ENCODE data around the gene DSCAM. TPM values are rescaled to one million over a fixed set of nuclear protein-coding genes. Genes with fewer than 3 reads are reported as not detected.

DSCAM gene
- polyA plus RNA-seq, 1 experiment: not detected

GRCh38 chr21:40021558-40022351 is 825.2 kb downstream of the DSCAM start:
- Histone ChIP-seq H3K9me3 (ENCODE audit: control insufficient read depth, insufficient read depth, low read length) (peaks cover 21% of the 10 kb centered on the region), H3K27me3 (ENCODE audit: control insufficient read depth, insufficient read depth, low read length) (no peaks in the 10 kb centered on the region), H3K27ac (ENCODE audit: low read depth, low read length) (no peak overlapping the region), H3K4me3 (ENCODE audit: low read depth, low read length) (no peak overlapping the region)
- POLR2A ChIA-PET: no interaction called here
- CTCF ChIA-PET: no interaction called here
- DNase-seq (ENCODE audit: low read depth, low spot score): no peak
- TF ChIP-seq CTCF (IDR thresholded peaks at IDR 0.05; ENCODE audit: low read depth, low read length): no peak

DNA sequence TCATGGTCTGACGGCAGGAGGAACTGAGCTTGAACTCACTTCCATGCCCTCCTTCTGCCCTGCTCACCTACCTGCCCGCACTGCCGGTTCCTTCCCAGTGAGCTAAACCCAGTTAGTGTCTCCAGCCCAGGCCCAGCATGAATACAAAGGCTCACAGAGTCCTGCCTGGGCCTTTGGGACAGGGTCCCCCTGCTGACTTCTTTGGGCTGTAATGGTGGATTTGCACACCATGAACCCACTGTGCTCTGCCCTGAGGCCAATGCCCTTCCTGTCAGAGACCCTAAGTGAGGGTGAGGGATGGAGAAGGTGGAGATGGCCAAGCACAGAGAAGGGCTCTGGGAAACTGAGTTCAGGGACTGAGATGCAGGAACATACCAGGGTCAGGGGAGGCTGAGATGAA is 826.3 kb downstream of the DSCAM start:
- ChIA-PET POLR2A (no interaction called here), CTCF (no interaction called here)
- no peak for DNase-seq (ENCODE audit: low read depth, low spot score)
- no peak overlapping the region for H3K4me3 ChIP-seq (ENCODE audit: low read depth, low read length)
- TF ChIP-seq CTCF (IDR thresholded peaks at IDR 0.05; ENCODE audit: low read depth, low read length): no peak
- peaks cover 30% of the 10 kb centered on the region for H3K9me3 ChIP-seq (ENCODE audit: control insufficient read depth, insufficient read depth, low read length)
- no peak overlapping the region for H3K27ac ChIP-seq (ENCODE audit: low read depth, low read length)
- no peaks in the 10 kb centered on the region for H3K27me3 ChIP-seq (ENCODE audit: control insufficient read depth, insufficient read depth, low read length)

DNA sequence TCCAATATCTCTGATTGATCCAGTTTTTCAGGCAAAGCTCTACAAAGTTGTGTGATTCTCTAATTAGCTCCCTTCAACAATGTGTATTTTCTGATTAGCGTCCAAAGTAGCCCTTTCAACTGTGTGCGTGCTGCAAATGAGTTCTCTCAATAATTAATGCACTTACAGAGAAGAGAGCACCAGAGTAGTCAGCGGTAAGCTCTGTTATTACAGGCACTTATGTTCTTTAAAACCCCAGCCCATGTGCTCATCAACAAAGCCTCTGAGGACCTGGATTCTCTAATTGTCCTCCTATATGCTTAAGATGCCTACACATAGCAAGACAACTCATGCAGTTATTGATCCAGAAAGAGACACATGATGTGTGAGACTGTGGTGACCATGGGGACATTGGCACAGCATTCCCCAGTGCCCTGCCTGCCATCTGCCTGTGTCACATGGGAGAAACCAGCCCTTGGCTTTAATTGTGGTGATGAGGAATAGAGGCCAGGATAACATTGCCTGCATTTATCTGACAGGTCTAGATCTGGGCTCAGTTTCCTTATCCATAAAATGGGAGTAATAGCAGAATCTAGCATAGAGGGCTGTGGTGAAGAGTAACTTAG is 828.0 kb downstream of the DSCAM start:
- CTCF ChIA-PET: no interaction called here
- Histone ChIP-seq H3K27me3 (ENCODE audit: control insufficient read depth, insufficient read depth, low read length) (no peaks in the 10 kb centered on the region), H3K4me3 (ENCODE audit: low read depth, low read length) (no peak overlapping the region), H3K9me3 (ENCODE audit: control insufficient read depth, insufficient read depth, low read length) (peaks cover 46% of the 10 kb centered on the region), H3K27ac (ENCODE audit: low read depth, low read length) (no peak overlapping the region)
- DNase-seq (ENCODE audit: low read depth, low spot score): no peak
- TF ChIP-seq CTCF (IDR thresholded peaks at IDR 0.05; ENCODE audit: low read depth, low read length): no peak
- POLR2A ChIA-PET: no interaction called here

DNA sequence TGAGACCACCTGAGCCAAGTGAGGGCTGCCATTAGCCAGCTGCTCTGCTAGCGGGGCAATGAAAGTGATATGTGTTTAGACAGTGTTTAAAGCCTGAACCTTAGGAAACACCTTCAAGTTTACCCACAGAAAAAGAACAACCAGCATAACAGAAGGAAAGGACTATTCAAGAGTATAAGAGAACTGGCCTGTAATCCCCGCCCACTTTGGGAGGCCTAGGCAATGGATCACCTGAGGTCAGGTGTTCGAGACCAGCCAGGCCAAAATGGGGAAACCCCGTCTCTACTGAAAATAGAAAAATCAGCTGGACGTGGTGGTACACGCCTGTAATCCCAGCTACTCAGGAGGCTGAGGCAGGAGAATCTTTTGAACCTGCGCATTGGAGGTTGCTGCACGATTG is 830.3 kb downstream of the DSCAM start:
- ChIA-PET POLR2A (no interaction called here), CTCF (no interaction called here)
- Histone ChIP-seq H3K27ac (ENCODE audit: low read depth, low read length) (no peak overlapping the region), H3K27me3 (ENCODE audit: control insufficient read depth, insufficient read depth, low read length) (no peaks in the 10 kb centered on the region), H3K9me3 (ENCODE audit: control insufficient read depth, insufficient read depth, low read length) (peaks cover 59% of the 10 kb centered on the region), H3K4me3 (ENCODE audit: low read depth, low read length) (no peak overlapping the region)
- no peak for TF ChIP-seq CTCF (IDR thresholded peaks at IDR 0.05; ENCODE audit: low read depth, low read length)
- no peak for DNase-seq (ENCODE audit: low read depth, low spot score)

GRCh38 chr21:40016234-40016633 is 830.7 kb downstream of the DSCAM start:
- TF ChIP-seq CTCF (IDR thresholded peaks at IDR 0.05; ENCODE audit: low read depth, low read length): no peak
- CTCF ChIA-PET: no interaction called here
- H3K4me3 ChIP-seq (ENCODE audit: low read depth, low read length): no peak overlapping the region
- no peaks in the 10 kb centered on the region for H3K27me3 ChIP-seq (ENCODE audit: control insufficient read depth, insufficient read depth, low read length)
- DNase-seq (ENCODE audit: low read depth, low spot score): no peak
- H3K27ac ChIP-seq (ENCODE audit: low read depth, low read length): no peak overlapping the region
- peaks cover 55% of the 10 kb centered on the region for H3K9me3 ChIP-seq (ENCODE audit: control insufficient read depth, insufficient read depth, low read length)
- POLR2A ChIA-PET: no interaction called here
